HG03196 (cell line): ENCODE results near the gene CDKN1A.
"Not testable (repeated sequence)": the region's sequence is repeated elsewhere in the genome, so short reads cannot be mapped to it uniquely, and the experiment has no call there.

Experiments used
- ATAC-seq: cut with Tn5 transposase; IDR thresholded peaks from one replicate; pipeline ENCODE4 v1.9.1; 2021; ENCODE audit not compliant: unreplicated experiment

CDKN1A gene

GRCh38 chr6:36717871-36718540 lies 39.5 kb downstream of the CDKN1A start:
- ATAC-seq = no peak

GRCh38 chr6:36718560-36718959 lies 40.0 kb downstream of the CDKN1A start:
- no peak for ATAC-seq

DNA sequence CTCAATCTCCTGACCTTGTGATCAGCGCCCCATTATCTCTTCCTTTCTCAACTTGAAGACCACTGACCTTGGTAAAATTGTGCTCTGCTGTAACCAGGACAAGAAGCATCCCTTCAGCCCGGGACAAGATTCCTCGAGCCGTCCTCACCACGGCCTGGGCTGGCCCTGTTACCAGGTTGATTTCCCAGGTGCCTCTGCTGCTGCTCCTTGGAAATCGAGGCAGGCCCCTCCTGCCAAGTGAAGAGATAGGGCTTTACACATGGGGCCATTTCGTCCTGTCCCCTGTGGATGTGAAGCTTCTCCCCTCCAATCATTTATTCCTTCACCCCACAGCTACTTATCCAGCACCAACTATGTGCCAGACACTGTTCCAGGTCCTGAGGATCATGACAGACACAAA lies 40.6 kb downstream of the CDKN1A start:
- no peak for ATAC-seq

DNA sequence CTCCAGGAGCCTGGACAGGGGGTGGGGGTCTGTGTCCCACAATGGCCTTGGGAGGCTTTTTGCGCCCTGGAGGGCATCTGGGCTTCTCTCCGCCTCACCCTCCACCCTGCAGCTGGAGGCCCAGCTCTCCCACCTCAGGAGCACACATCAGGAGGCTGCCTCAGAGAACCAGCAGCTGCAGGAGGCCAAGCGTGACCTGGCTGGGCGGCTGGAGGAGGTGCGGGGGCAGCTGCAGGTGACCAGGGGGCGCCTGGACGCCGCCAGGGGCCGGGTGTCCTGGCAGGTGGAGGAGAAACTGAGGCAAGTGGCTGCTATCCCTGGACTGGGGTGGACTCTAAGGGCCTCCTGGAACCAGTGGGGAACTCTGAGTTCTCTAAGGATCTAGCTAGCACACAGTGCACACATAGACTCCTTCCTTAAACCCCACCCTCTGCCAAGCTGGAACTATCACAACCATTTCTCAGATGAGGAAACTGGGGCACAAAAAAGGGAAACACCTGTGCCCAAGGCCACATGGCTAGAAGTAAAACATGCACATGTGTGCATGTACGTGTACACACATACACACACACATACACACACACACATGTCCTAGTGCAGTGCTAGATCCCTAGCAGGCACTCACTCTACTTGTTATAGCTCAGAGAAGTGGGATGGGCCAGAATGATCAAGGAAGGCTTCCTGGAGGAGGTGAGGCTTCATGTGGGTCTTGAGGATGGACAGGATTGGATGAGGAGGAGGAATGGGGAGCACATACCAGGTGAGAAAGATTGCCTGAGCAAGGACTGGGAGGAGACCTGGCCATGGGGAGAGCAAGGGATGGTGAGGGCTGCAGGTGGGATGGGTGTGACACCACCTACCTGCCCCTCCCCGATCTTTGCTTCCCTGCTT lies 42.0 kb downstream of the CDKN1A start:
- ATAC-seq = no peak

GRCh38 chr6:36721369-36722140 lies 43.0 kb downstream of the CDKN1A start:
- no peak for ATAC-seq

DNA sequence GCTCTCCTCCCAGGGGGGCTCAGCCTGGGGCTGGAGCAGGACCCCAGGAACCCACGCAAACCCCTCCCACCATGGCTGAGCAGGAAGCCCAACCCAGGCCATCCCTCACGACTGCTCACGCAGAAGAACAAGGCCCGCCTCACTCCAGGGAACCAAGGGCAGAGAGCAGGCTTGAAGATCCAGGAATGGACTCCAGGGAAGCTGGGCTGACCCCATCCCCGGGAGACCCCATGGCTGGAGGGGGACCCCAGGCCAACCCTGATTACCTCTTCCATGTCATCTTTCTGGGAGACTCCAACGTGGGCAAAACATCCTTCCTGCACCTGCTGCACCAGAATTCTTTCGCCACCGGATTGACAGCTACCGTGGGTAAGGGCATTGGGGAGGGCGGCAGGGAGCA lies 43.9 kb downstream of the CDKN1A start:
- ATAC-seq = no peak

DNA sequence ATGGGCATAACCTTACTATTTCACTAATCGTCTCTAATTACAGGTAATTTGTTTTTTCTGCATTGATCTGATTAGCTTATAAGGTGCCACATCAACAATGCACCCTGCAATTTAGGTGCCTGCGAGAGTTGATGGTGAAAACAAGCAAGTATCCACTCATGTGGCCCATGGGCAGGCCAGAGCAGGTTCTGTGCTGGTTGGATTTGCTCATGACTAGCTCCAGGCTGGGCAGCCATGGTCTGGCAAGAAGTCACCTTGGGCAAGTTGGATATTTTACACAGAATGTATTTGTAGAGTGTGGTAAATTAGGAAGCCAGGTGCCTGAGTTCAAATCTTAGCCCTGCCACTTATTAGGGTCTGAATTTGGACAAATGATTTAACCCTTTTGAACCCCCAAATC lies 44.4 kb downstream of the CDKN1A start:
- no peak for ATAC-seq

- ATAC-seq = not testable (repeated sequence)
Observed at GRCh38 chr6:36723992-36724391, 45.5 kb downstream of the CDKN1A start.

DNA sequence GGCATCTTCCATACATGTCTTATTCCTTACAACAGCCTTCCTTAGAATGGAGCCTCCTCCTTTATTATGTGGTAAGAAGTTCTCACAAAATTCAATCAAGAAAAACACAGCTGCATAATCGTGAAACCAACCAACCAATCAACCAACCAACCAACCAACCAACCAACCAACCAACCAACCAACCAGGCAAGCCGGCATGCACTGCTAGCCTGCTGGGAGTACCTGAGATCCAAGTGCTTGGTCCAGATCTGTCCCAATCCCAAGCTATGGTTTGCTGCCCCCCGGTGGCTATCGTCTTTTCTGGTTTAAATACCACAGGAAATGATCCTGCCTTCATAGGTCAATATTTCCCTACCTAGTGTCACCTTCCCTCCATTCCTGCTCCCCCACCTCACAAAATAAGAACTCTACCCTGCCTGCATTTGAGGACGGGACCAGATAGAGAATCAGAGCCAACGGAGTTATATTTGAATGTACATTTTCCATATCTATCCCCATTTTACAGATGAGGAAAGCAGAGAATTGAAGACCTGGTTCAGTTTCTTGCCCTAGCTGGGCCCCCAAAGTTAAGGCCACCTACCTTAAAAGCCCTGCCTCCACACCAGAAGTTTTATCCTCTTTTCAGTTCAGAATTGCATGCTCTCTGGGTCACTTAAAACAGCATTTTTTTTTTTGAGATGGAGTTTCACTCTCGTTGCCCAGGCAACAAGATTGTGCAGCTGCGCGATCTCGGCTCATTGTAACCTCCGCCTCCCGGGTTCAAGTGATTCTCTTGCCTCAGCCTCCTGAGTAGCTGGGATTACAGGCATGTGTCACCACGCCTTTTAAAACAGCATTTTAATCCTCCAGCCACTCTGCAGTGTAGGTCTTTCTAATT lies 46.2 kb downstream of the CDKN1A start:
- no peak for ATAC-seq

- no peak for ATAC-seq
Observed at GRCh38 chr6:36725581-36725980, 47.1 kb downstream of the CDKN1A start.

- ATAC-seq = no peak
Observed at GRCh38 chr6:36727505-36728021, 49.0 kb downstream of the CDKN1A start.

DNA sequence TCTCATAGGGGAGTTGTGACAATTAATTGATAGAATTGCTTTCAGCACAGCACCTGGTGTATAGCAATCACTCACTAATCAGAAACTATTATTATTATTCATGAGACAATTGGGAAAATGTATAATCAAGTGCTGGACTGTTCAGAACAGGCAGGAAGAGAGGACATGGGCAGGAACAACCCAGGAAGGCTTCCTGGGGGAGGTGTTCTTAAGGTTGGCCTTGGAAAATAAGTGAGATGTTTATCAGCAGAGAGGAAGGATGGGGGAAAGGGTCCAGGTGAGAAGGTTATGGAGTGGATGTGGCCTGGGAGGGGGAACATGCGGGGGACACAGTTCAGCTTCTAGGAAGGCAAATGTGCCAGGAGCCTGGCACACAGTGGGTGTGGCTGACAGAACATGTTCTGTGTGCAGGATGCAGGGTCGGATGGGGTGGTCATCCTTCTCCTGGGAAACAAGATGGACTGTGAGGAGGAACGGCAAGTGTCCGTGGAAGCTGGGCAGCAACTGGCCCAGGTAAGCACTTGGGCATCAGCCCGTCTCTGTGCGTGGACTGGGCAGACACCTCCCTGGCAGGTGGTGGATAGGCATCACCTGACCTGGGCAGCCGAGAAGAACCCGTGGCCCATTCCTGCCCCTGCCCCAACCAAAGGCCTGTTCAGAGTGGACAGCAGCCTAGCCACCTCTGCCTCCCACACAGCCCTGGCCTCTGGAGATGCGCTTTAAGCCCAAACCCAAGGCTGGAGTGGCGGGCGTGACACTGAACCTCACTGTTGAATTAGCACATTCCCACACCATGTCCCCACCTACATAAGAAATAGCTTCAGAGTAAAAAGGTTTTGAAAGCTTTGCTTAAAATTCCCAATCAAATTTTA lies 50.0 kb downstream of the CDKN1A start:
- no peak for ATAC-seq

- ATAC-seq = no peak
Observed at GRCh38 chr6:36729161-36729524, 50.6 kb downstream of the CDKN1A start.

GRCh38 chr6:36730424-36731380 lies 52.2 kb downstream of the CDKN1A start:
- ATAC-seq = no peak

DNA sequence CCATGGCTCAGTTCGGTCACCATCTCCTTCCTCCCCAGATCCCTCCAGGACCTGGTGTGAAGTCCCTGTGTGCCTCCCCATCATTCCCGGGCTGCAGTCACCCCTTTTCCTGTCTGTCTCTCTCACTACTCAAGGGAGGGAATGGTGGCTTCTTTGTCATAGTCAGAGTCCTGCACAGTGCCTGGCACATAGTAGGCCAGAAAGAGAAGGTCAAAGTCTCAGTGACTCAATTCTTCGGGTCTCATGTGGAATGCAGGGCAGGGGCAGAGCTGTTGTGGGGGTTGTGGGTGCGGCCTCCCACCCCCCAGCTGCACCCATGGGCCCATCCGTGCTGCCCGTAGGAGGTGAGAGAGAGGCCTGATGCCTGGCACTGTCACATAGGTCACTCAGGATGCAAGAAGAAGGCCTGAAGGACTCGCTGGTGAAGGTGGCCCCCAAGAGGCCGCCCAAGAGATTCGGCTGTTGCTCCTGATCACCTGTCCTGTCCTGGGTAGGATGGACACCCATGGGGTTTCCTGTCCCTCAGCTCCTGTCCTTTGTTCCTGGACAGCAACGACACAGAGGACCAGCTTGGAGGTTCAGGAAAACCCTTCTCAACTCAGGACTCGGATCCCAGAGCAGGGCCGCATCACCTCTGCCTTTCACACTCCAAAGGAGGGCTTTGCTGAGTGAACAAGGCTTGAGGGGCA lies 53.3 kb downstream of the CDKN1A start:
- no peak for ATAC-seq

DNA sequence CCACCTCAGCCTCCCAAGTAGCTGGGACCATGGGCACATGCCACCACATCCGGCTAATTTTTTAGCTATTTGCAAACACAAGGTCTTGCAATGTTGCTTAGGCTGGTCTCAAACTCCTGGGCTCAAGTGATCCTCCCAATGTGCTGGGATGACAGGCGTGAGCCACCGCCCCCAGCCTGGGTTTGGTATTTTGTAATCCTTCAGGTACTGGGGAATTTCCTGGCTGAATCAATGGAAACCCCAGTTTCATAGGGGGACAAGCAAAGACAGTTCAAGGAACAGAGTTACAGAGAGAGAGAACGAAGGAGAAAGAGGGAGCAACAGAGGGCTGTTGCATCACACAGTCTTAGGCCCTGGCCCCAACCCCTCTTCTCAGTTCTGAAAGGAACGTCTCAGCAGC lies 54.8 kb downstream of the CDKN1A start:
- no peak for ATAC-seq

- ATAC-seq = no peak
Observed at GRCh38 chr6:36734486-36735060, 56.1 kb downstream of the CDKN1A start.
